ENCODE measurements around the gene MCRIP1. TPM values are rescaled to one million over a fixed set of nuclear protein-coding genes. Genes with fewer than 3 reads are reported as not detected.
"Not testable (repeated sequence)": the region's sequence is repeated elsewhere in the genome, so short reads cannot be mapped to it uniquely, and the experiment has no call there.

The MCRIP1 gene
- total RNA-seq, 1 experiment from 2014 or later: 35.6 TPM

DNA sequence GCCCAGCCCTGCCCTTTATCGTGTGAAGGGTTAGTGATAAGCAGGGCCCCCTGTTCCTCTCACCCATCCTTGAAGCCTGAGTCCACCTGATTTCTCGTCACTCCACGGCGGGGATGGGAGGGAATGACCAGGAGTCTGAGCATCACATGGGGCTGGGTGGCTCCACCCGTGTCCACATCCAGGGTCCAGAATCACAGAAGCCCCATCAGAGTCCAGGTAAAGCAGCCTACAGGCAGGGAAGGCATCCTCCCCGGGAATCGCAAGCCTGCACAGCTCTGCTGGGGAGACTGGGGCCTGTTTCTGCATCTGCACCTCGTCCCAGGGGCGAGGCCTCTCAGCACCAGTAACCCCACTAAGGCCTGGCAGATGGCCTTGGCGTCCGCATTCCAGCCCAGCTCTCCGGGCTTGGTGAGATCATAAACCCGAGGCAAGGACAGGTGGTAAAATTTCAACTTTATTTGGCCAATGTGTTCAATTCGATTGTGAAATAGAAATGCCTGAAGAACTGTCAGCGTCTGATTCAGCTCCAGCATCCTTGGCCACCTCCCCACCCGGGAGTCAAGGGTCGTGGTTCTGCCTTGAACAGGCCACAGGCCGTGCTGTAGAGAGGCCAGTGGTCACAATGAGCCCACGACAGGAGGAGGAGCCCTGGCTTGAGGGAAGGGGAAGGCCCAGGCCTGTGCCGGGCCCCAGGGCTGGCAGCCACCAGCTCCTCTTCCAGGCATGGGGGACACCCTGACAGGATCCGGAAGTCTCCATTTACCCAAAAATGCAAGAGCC lies 9.8 kb upstream of the MCRIP1 start:
- Mint-ChIP-seq H3K36me3 (ENCODE audit: insufficient read depth, unreplicated experiment) (peaks cover 59% of the 10 kb centered on the region), H3K27ac (ENCODE audit: low read depth, unreplicated experiment) (no peak overlapping the region), H3K9me3 (ENCODE audit: unreplicated experiment) (no peaks in the 10 kb centered on the region), H3K4me1 (ENCODE audit: insufficient read depth, unreplicated experiment) (no peaks in the 10 kb centered on the region), H3K4me3 (ENCODE audit: unreplicated experiment) (no peak overlapping the region), H3K27me3 (ENCODE audit: insufficient read depth, unreplicated experiment) (no peaks in the 10 kb centered on the region)
- CTCF ChIA-PET: interaction anchor here (0.6 kb wide), 1 partner anchor 13 kb away, joined by 3 read pairs; no protein-coding TSS in a partner anchor
- TF ChIP-seq, protein P1, sequence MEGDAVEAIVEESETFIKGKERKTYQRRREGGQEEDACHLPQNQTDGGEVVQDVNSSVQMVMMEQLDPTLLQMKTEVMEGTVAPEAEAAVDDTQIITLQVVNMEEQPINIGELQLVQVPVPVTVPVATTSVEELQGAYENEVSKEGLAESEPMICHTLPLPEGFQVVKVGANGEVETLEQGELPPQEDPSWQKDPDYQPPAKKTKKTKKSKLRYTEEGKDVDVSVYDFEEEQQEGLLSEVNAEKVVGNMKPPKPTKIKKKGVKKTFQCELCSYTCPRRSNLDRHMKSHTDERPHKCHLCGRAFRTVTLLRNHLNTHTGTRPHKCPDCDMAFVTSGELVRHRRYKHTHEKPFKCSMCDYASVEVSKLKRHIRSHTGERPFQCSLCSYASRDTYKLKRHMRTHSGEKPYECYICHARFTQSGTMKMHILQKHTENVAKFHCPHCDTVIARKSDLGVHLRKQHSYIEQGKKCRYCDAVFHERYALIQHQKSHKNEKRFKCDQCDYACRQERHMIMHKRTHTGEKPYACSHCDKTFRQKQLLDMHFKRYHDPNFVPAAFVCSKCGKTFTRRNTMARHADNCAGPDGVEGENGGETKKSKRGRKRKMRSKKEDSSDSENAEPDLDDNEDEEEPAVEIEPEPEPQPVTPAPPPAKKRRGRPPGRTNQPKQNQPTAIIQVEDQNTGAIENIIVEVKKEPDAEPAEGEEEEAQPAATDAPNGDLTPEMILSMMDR (IDR thresholded peaks at IDR 0.05; ENCODE audit: unreplicated experiment): no peak
- POLR2A ChIA-PET: interaction anchor here (0.6 to 2.2 kb wide), 8 partner anchors 9 to 120 kb away, joined by 3 to 8 read pairs (median 3); partner anchors contain the start of gene MCRIP1
- no TSS peak for BruUV-seq (replicated peaks)
- DNase-seq (ENCODE audit: unreplicated experiment): no peak
- intact Hi-C loops (cut with micrococcal nuclease): no loop called here

DNA sequence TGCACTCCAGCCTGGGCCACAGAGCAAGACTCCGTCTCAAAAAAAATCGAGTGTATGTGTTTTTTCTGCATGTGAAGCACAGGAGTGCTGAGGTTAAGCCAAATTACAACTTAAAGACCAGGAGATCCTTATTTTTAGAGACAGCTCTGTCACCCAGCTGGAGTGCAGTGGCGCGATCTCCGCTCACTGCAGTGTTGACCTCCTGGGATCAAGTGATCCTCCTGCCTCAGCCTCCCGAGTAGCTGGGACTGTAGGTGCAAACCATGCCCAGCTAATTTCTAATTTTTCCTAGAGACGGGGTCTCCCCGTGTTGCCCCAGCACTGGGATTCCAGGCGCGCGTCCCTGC lies 9.3 kb upstream of the MCRIP1 start:
- H3K27ac Mint-ChIP-seq (ENCODE audit: low read depth, unreplicated experiment): no peak overlapping the region
- no peak overlapping the region for H3K4me3 Mint-ChIP-seq (ENCODE audit: unreplicated experiment)
- ChIA-PET POLR2A (interaction anchor here (0.7 to 2.2 kb wide), 5 partner anchors 9 to 120 kb away, joined by 3 to 8 read pairs (median 3); partner anchors contain the start of gene MCRIP1), CTCF (no interaction called here)
- no TSS peak for BruUV-seq (replicated peaks)
- H3K36me3 Mint-ChIP-seq (ENCODE audit: insufficient read depth, unreplicated experiment): peaks cover 53% of the 10 kb centered on the region
- no peaks in the 10 kb centered on the region for H3K4me1 Mint-ChIP-seq (ENCODE audit: insufficient read depth, unreplicated experiment)
- no peak for DNase-seq (ENCODE audit: unreplicated experiment)
- intact Hi-C loops (cut with micrococcal nuclease): no loop called here
- H3K9me3 Mint-ChIP-seq (ENCODE audit: unreplicated experiment): no peaks in the 10 kb centered on the region
- no peaks in the 10 kb centered on the region for H3K27me3 Mint-ChIP-seq (ENCODE audit: insufficient read depth, unreplicated experiment)
- TF ChIP-seq, protein P1 (IDR thresholded peaks at IDR 0.05; ENCODE audit: unreplicated experiment): no peak

DNA sequence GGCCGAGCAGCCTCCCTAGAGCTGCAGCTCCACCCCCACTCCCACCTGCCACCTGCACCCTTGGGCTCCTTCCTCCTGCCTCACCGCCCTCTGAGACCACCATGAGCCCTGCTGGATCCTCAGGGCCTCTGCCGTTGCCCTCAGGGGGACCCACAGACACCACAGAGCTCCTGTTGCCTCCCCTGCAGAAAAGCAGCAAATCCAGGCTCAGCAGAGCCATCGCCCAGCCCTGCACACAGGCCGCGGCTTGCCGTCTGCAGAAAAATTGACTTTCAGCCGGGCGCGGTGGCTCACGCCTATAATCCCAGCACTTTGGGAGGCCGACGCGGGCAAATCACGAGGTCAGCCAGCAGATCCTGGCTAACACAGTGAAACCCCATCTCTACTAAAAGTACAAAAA lies 8.8 kb upstream of the MCRIP1 start:
- ChIA-PET CTCF (interaction anchor here (0.6 kb wide), 2 partner anchors 26 to 121 kb away, joined by 3 read pairs; no protein-coding TSS in a partner anchor), POLR2A (interaction anchor here (0.6 to 2.2 kb wide), 5 partner anchors 9 to 21 kb away, joined by 3 to 8 read pairs (median 3); partner anchors contain the start of gene MCRIP1)
- Mint-ChIP-seq H3K36me3 (ENCODE audit: insufficient read depth, unreplicated experiment) (peaks cover 49% of the 10 kb centered on the region), H3K27ac (ENCODE audit: low read depth, unreplicated experiment) (no peak overlapping the region), H3K4me1 (ENCODE audit: insufficient read depth, unreplicated experiment) (no peaks in the 10 kb centered on the region), H3K9me3 (ENCODE audit: unreplicated experiment) (no peaks in the 10 kb centered on the region), H3K4me3 (ENCODE audit: unreplicated experiment) (no peak overlapping the region), H3K27me3 (ENCODE audit: insufficient read depth, unreplicated experiment) (no peaks in the 10 kb centered on the region)
- intact Hi-C loops (cut with micrococcal nuclease): no loop called here
- TF ChIP-seq, protein P1 (IDR thresholded peaks at IDR 0.05; ENCODE audit: unreplicated experiment): no peak
- no TSS peak for BruUV-seq (replicated peaks)
- DNase-seq (ENCODE audit: unreplicated experiment): no peak

DNA sequence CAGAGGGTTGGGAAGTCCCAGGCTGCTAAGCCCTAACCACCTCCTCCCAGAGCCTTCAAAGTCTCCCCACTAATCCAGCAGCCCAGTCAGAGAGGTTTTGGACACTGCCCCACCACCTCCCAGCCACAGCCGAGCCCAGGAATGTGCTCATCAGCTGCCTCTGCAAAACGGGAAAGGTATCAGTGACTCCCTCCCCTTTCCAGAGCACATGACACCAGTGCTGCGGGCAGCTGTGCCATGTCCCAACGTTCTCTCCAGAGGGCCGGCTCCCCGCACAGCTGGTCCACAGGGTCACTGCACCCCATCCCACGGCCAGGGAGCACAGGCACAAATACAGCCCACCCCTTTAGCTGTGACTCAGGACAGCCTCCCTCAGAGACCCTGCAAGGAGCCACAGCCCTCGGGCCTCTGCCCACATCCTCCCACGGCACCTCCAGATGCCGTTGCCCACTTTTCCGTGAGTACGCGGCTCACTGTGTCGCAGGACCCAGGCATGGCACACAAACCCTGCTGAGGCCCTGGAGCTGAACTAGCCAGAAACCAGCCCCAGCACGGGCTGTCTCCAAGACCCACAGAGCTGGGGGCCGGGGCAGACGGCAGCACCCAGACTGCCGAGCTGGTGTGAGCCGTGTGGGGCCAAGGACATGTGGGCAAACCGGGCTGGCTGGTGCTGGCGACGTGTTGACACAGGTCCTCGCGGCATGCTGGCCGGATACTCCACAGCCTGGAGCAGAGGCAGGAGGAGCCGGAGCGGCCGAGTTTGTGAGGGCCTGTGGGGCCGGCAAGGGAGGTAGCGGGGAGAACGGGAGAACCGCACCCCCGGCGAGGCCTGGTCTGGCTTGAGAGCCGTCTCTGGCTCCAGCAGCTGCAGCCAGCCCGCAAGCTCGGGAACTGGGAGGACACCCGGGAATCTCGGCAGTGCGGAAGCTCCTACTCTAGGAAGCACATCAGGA lies 8.0 kb upstream of the MCRIP1 start:
- CTCF ChIA-PET: interaction anchor here (0.6 kb wide), 2 partner anchors 25 to 120 kb away, joined by 3 read pairs; no protein-coding TSS in a partner anchor

DNA sequence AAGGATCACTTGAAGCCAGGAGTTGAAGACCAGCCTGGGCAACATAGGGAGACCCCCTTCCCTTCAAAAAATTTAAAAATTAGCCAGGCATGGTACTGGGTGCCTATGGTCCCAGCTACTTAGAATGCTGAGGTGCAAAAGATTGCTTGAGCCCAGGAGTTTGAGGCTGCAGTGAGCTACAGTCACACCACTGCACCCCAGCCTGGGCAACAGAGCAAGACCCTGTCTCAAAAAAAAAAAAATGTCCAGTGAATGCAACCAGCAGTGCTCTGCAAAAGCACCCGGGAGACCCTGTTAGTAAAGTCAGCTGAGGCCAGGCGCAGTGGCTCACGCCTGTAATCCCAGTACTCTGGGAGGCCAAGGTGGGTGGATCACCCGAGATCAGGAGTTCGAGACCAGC lies 7.0 kb upstream of the MCRIP1 start:
- H3K27me3 Mint-ChIP-seq (ENCODE audit: insufficient read depth, unreplicated experiment); H3K9me3 Mint-ChIP-seq (ENCODE audit: unreplicated experiment); intact Hi-C loops (cut with micrococcal nuclease); CTCF ChIA-PET; H3K4me3 Mint-ChIP-seq (ENCODE audit: unreplicated experiment); H3K27ac Mint-ChIP-seq (ENCODE audit: low read depth, unreplicated experiment); H3K4me1 Mint-ChIP-seq (ENCODE audit: insufficient read depth, unreplicated experiment); POLR2A ChIA-PET; DNase-seq (ENCODE audit: unreplicated experiment); BruUV-seq (replicated peaks): not testable (repeated sequence)
- peaks cover 31% of the 10 kb centered on the region for H3K36me3 Mint-ChIP-seq (ENCODE audit: insufficient read depth, unreplicated experiment)

More for the DNA sequence above, 8.0 kb upstream of the MCRIP1 start:
- H3K27ac Mint-ChIP-seq (ENCODE audit: low read depth, unreplicated experiment): no peak overlapping the region
- BruUV-seq (replicated peaks): no TSS peak
- DNase-seq (ENCODE audit: unreplicated experiment): no peak
- peaks cover 41% of the 10 kb centered on the region for H3K36me3 Mint-ChIP-seq (ENCODE audit: insufficient read depth, unreplicated experiment)
- no peaks in the 10 kb centered on the region for H3K27me3 Mint-ChIP-seq (ENCODE audit: insufficient read depth, unreplicated experiment)
- H3K4me3 Mint-ChIP-seq (ENCODE audit: unreplicated experiment): no peak overlapping the region
- POLR2A ChIA-PET: interaction anchor here (0.6 to 2.2 kb wide), 4 partner anchors 9 to 25 kb away, joined by 3 to 8 read pairs (median 4); partner anchors contain the start of gene MCRIP1
- TF ChIP-seq, protein P1 (IDR thresholded peaks at IDR 0.05; ENCODE audit: unreplicated experiment): no peak
- intact Hi-C loops (cut with micrococcal nuclease): no loop called here
- no peaks in the 10 kb centered on the region for H3K4me1 Mint-ChIP-seq (ENCODE audit: insufficient read depth, unreplicated experiment)
- H3K9me3 Mint-ChIP-seq (ENCODE audit: unreplicated experiment): no peaks in the 10 kb centered on the region

Data from MCF 10A (cell line).